K562 (cell line): ENCODE data around the gene DNAAF1. TPM values are rescaled to one million over a fixed set of nuclear protein-coding genes. Genes with fewer than 3 reads are reported as not detected.

Experiments
- CBX1 ChIP-seq: sonication (generic); IDR thresholded peaks from 2 replicates; pipeline ENCODE4 v1.6.1; 2016; ENCODE audit warnings: antibody characterized with exemption, low read depth, mild to moderate bottlenecking
- EP300 ChIP-seq: IDR thresholded peaks from 2 replicates; pipeline ENCODE4 v1.6.1; 2012; ENCODE audit warnings: low read length, improper control_type of control experiment
- POLR3G ChIP-seq: IDR thresholded peaks from 2 replicates; pipeline ENCODE4 v1.6.1; 2011; ENCODE audit not compliant: insufficient read length, insufficient replicate concordance; ENCODE audit errors: extremely low read depth
- RBM39 ChIP-seq: fragments of 200-400 bp; formaldehyde crosslinking; optimal IDR thresholded peaks from 2 replicates; pipeline ENCODE3; 2018; ENCODE audit warnings: low read depth, low read length
- SAFB2 ChIP-seq: fragments of 200-400 bp; formaldehyde crosslinking; IDR thresholded peaks from 2 replicates; pipeline ENCODE4 v1.6.1; 2018; ENCODE audit warnings: borderline replicate concordance, low read length, low read depth, moderate library complexity; ENCODE audit not compliant: severe bottlenecking
- SREBF1 ChIP-seq: fragments of 150-350 bp; IDR thresholded peaks from 2 replicates; pipeline ENCODE4 v1.6.1; 2014; ENCODE audit warnings: antibody characterized with exemption, low read depth, low read length, borderline replicate concordance
- TEAD1 ChIP-seq, 2 experiments: fragments of 450-650 bp in 1 of 2; sonication (generic) in 1 of 2; formaldehyde crosslinking; IDR thresholded peaks; 2 replicates each; pipeline versions ENCODE4 v1.4.0 to v1.8.0; 2020 to 2022; ENCODE audit warnings: mild to moderate bottlenecking in 2 of 2, missing genetic modification reagents in 1 of 2
- ZBED1 ChIP-seq: IDR thresholded peaks from 2 replicates; pipeline ENCODE4 v1.6.1; 2014
- ZBTB2 ChIP-seq: fragments of 450-650 bp; IDR thresholded peaks from 2 replicates; pipeline ENCODE4 v1.6.1; 2016; ENCODE audit warnings: antibody characterized with exemption
- ZKSCAN3 ChIP-seq: fragments of 250-450 bp; sonication (Bioruptor Pico); IDR thresholded peaks from 2 replicates; pipeline ENCODE4 v1.4.0; 2020
- ZNF232 ChIP-seq: sonication (generic); formaldehyde crosslinking; IDR thresholded peaks from 2 replicates; pipeline ENCODE4 v1.8.0; 2022; ENCODE audit warnings: mild to moderate bottlenecking, missing genetic modification reagents
- ZNF239 ChIP-seq: fragments of 250-450 bp; sonication (Bioruptor Pico); IDR thresholded peaks from 2 replicates; pipeline ENCODE4 v1.4.0; 2020; ENCODE audit warnings: mild to moderate bottlenecking
- ZNF347 ChIP-seq: fragments of 450-650 bp; formaldehyde crosslinking; IDR thresholded peaks from 2 replicates; pipeline ENCODE4 v1.4.0; 2020; ENCODE audit warnings: low read depth, mild to moderate bottlenecking, moderate library complexity
- ZNF780A ChIP-seq: fragments of 250-450 bp; sonication (Bioruptor Pico); IDR thresholded peaks from 2 replicates; pipeline ENCODE4 v1.5.0; 2021; ENCODE audit warnings: mild to moderate bottlenecking
- polyA plus RNA-seq, 8 experiments: library from polyadenylated mRNA; depleted of rRNA in 4 of 8; stranded (reverse) in 5 of 8; unstranded in 3 of 8; fragments of >200 nt; fragmentation: Nextera tagmentation in 2 of 8; fragmentation: Illumina TruSeq in 1 of 8; extraction: Ambion mirVana in 2 of 8; extraction: Trizol in 1 of 8; gene quantifications; 2 replicates each; pipeline versions ENCODE4 v1.2.1 to v1.2.3, GENCODE V29; 2011 to 2014; ENCODE audit warnings: inconsistent platforms in 1 of 8, missing spikeins in 1 of 8
- total RNA-seq, 7 experiments: library from RNA; depleted of rRNA in 6 of 7; stranded (reverse); fragments of >200 nt in 6 of 7; fragmentation: Illumina TruSeq in 2 of 7; extraction: Trizol in 2 of 7; gene quantifications; 2 replicates each; pipeline versions ENCODE4 v1.2.1 to v1.2.3, GENCODE V29; 2011 to 2021; ENCODE audit warnings: low replicate concordance in 1 of 7
- TF ChIP-seq, protein P1 (sequence below): fragments of 250-450 bp; sonication (Bioruptor Pico); IDR thresholded peaks from 2 replicates; pipeline ENCODE4 v1.4.0; 2020; ENCODE audit warnings: mild to moderate bottlenecking, moderate library complexity

The DNAAF1 gene
- total and polyA plus RNA-seq, 9 of the 15 experiments (the other 6 are each of a cell fraction or from before 2014, with no cell fraction given), result 0.01 TPM; not detected in 8

- TF ChIP-seq ZBTB2, result no peak
- TF ChIP-seq RBM39, result no peak
- TF ChIP-seq ZBED1, result no peak
- no peak for TF ChIP-seq ZNF780A
- TF ChIP-seq SREBF1, result no peak
- TF ChIP-seq ZNF232 (CRISPR knock-in tag), result no peak
- TF ChIP-seq, protein P1, sequence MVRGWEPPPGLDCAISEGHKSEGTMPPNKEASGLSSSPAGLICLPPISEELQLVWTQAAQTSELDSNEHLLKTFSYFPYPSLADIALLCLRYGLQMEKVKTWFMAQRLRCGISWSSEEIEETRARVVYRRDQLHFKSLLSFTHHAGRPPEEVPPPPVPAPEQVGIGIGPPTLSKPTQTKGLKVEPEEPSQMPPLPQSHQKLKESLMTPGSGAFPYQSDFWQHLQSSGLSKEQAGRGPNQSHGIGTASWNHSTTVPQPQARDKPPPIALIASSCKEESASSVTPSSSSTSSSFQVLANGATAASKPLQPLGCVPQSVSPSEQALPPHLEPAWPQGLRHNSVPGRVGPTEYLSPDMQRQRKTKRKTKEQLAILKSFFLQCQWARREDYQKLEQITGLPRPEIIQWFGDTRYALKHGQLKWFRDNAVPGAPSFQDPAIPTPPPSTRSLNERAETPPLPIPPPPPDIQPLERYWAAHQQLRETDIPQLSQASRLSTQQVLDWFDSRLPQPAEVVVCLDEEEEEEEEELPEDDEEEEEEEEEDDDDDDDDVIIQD (CRISPR knock-in tag), result no peak
- no peak for TF ChIP-seq ZNF239 (CRISPR knock-in tag)
- TF ChIP-seq ZKSCAN3 (CRISPR knock-in tag), result no peak
- TF ChIP-seq POLR3G, result no peak
- TF ChIP-seq SAFB2, result no peak
- TF ChIP-seq CBX1, result no peak
- no peak for TF ChIP-seq ZNF347 (CRISPR knock-in tag)
- 0 out of 4 replicates have a peak, but pooled peaks of 1 of the 2 experiments have one; percentile 9 for TF ChIP-seq TEAD1 (CRISPR knock-in tag; IDR thresholded peaks at IDR 0.05)
- no peak for TF ChIP-seq EP300
- TF ChIP-seq, all 486 proteins: peak for 9
Measured at GRCh38 chr16:84156342-84156784, 11.3 kb downstream of the DNAAF1 start (continued).
